ENCODE results near the gene SHKBP1.

DNA sequence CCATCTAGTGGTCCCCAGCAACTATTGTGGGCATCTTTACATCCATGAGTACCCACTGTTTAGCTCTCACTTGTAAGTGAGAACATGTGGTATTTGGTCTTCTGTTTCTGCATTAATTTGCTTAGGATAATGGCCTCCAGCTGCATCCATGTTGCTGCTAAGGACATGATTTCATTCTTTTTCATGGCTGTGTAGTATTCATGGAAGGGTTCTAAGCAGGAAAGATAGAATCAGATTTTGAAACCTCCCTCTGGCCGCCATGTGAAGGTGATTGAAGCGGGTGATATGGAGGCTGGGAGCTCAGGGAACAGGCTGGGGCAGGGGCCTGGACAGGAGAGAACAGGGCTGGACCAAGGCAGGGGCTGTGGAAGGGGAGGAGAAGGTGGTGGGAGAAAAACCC is 44.6 kb downstream of the SHKBP1 start:
- TF ChIP-seq, protein P1, sequence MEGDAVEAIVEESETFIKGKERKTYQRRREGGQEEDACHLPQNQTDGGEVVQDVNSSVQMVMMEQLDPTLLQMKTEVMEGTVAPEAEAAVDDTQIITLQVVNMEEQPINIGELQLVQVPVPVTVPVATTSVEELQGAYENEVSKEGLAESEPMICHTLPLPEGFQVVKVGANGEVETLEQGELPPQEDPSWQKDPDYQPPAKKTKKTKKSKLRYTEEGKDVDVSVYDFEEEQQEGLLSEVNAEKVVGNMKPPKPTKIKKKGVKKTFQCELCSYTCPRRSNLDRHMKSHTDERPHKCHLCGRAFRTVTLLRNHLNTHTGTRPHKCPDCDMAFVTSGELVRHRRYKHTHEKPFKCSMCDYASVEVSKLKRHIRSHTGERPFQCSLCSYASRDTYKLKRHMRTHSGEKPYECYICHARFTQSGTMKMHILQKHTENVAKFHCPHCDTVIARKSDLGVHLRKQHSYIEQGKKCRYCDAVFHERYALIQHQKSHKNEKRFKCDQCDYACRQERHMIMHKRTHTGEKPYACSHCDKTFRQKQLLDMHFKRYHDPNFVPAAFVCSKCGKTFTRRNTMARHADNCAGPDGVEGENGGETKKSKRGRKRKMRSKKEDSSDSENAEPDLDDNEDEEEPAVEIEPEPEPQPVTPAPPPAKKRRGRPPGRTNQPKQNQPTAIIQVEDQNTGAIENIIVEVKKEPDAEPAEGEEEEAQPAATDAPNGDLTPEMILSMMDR (IDR thresholded peaks at IDR 0.05 in 2 of 3, conservative IDR thresholded peaks at IDR 0.05 in 1 of 3; ENCODE audit: insufficient read depth in 2 of 3, low read depth in 1 of 3, low read length in 3 of 3), result no peak
- no peak for TF ChIP-seq ARID2 (IDR thresholded peaks at IDR 0.05)
- no peak for TF ChIP-seq MTF1 (CRISPR knock-in tag; IDR thresholded peaks at IDR 0.05; ENCODE audit: borderline replicate concordance)

Data from K562 (cell line).